K562 (cell line): ENCODE measurements around the gene DNMT3A. TPM values are rescaled to one million over a fixed set of nuclear protein-coding genes. Genes with fewer than 3 reads are reported as not detected.

Experiments
- microRNA counts: library from miRNA; unstranded; fragments of <30 nt; microRNA quantifications from one replicate; lab custom pipeline; 2016
- microRNA-seq: library from miRNA; unstranded; fragments of <30 nt; microRNA quantifications from one replicate; pipeline ENCODE4, GENCODE V29; 2018; ENCODE audit warnings: borderline microRNAs expressed
- polyA plus RNA-seq, 8 experiments: library from polyadenylated mRNA; depleted of rRNA in 4 of 8; stranded (reverse) in 5 of 8; unstranded in 3 of 8; fragments of >200 nt; fragmentation: Nextera tagmentation in 2 of 8; fragmentation: Illumina TruSeq in 1 of 8; extraction: Ambion mirVana in 2 of 8; extraction: Trizol in 1 of 8; gene quantifications; 2 replicates each; pipeline versions ENCODE4 v1.2.1 to v1.2.3, GENCODE V29; 2011 to 2014; ENCODE audit warnings: inconsistent platforms in 1 of 8, missing spikeins in 1 of 8
- small RNA-seq: library from RNA; depleted of rRNA; stranded (forward); fragments of <200 nt; gene quantifications from one replicate; pipeline ENCODE3, GENCODE V24; 2014
- total RNA-seq, 7 experiments: library from RNA; depleted of rRNA in 6 of 7; stranded (reverse); fragments of >200 nt in 6 of 7; fragmentation: Illumina TruSeq in 2 of 7; extraction: Trizol in 2 of 7; gene quantifications; 2 replicates each; pipeline versions ENCODE4 v1.2.1 to v1.2.3, GENCODE V29; 2011 to 2021; ENCODE audit warnings: low replicate concordance in 1 of 7

The DNMT3A gene
- total and polyA plus RNA-seq, 9 of the 15 experiments (the other 6 are each of a cell fraction or from before 2014, with no cell fraction given) = 3.0 to 16.0 (median 6.1) TPM

MicroRNAs within 50 kb of the gene (microRNA counts, 767-probe panel; counts per million panel counts)
- 1,139 counts per million, percentile 25 among the panel's probes with 10 or more counts for microRNA hsa-miR-1301 (lab: Ali Mortazavi, UCI)

Small RNAs within 50 kb of the gene (microRNA-seq; reads per million reads assigned to microRNA genes)
- 5.3 reads per million, percentile 48 among the genes with 10 or more reads in this experiment for gene MIR1301

Small RNAs within 50 kb of the gene (small RNA-seq; reads per million reads assigned to genes)
- 0.33 reads per million for gene MIR1301

Other genes starting within 250 kb of the DNMT3A start
- gene POMC, start 173.3 kb downstream of the DNMT3A start, total RNA-seq (2014; rRNA removed) = not detected in 2 replicates
- not detected in 2 replicates for gene POMC, start 173.3 kb downstream of the DNMT3A start, total RNA-seq (2014; rRNA removed; fragmentation: Illumina TruSeq; extraction: Trizol)
- not detected in 2 replicates for gene POMC, start 173.3 kb downstream of the DNMT3A start, total RNA-seq (2015; rRNA removed; fragmentation: Illumina TruSeq; extraction: Trizol)
- not detected in 2 replicates for gene POMC, start 173.3 kb downstream of the DNMT3A start, total RNA-seq (2021)
- gene POMC, start 173.3 kb downstream of the DNMT3A start, polyA plus RNA-seq (2011; rRNA removed) = not detected in 2 replicates
- gene POMC, start 173.3 kb downstream of the DNMT3A start, polyA plus RNA-seq (2014; fragmentation: Illumina TruSeq; extraction: Trizol) = not detected in 2 replicates
- gene POMC, start 173.3 kb downstream of the DNMT3A start, polyA plus RNA-seq (2014; fragmentation: Nextera tagmentation; extraction: Ambion mirVana) = not detected
- not detected in 2 replicates for gene POMC, start 173.3 kb downstream of the DNMT3A start, polyA plus RNA-seq (2014; rRNA removed)